ENCODE data around the gene MET. TPM values are rescaled to one million over a fixed set of nuclear protein-coding genes. Genes with fewer than 3 reads are reported as not detected.

The MET gene
- total and polyA plus RNA-seq, 10 of the 15 experiments (the other 5 are each of a cell fraction or from before 2014, with no cell fraction given) = 0.01 to 0.21 TPM; not detected in 8

GRCh38 chr7:116763647-116764046 lies 91.7 kb downstream of the MET start:
- ChIA-PET SMC1A (ENCODE audit: uncharacterized antibody, unreplicated experiment) (interaction anchor here (1.0 kb wide), 1 partner anchor 552 kb away, joined by 4 read pairs; no protein-coding TSS in a partner anchor), RAD21 (ENCODE audit: unreplicated experiment) (interaction anchor here (2.0 kb wide), 1 partner anchor 171 kb away, joined by 6 read pairs; no protein-coding TSS in a partner anchor), POLR2A (no interaction called here), CTCF (interaction anchor here (1.1 to 1.3 kb wide), 2 partner anchors 9 to 13 kb away, joined by 3 read pairs; no protein-coding TSS in a partner anchor)
- ATAC-seq (no peak), FAIRE-seq (no peak), DNase-seq (ENCODE audit: low read depth, low spot score) (no peak)
- in situ Hi-C loops (cut with MboI) (no loop called here), intact Hi-C loops (cut with micrococcal nuclease; ENCODE audit: unreplicated experiment) (no loop called here)
- BruUV-seq (replicated peaks) = no TSS peak
- Histone ChIP-seq H3K27me3 (replicated peaks in 1 of 2; ENCODE audit: control insufficient read depth in 2 of 2, insufficient read depth in 2 of 2, low read length in 1 of 2) (peaks cover 0 to 2% of the 10 kb centered on the region in 2 experiments; a peak in 1 of 4 replicates), H3K9ac (ENCODE audit: control insufficient read depth, insufficient read depth, low read length) (no peak overlapping the region), H3K4me2 (ENCODE audit: control insufficient read depth, insufficient read depth) (no peak overlapping the region), H3K79me2 (ENCODE audit: control insufficient read depth, insufficient read depth, low read length) (no peaks in the 10 kb centered on the region), H2AFZ (ENCODE audit: control insufficient read depth, low read depth, low read length) (no peak overlapping the region), H4K20me1 (ENCODE audit: control insufficient read depth, insufficient read depth) (no peaks in the 10 kb centered on the region), H3K4me3 (no peak overlapping the region), H3K9me3 (replicated peaks; ENCODE audit: control insufficient read depth, insufficient read depth, low read length) (no peaks in the 10 kb centered on the region), H3K36me3 (ENCODE audit: control insufficient read depth in 2 of 2, insufficient read depth in 2 of 2, low read length in 1 of 2) (no peaks in the 10 kb centered on the region), H3K27ac (ENCODE audit: control insufficient read depth, insufficient read depth) (no peak overlapping the region), H3K4me1 (ENCODE audit: control insufficient read depth, insufficient read depth, low read length) (no peaks in the 10 kb centered on the region)
- TF ChIP-seq YY1 (IDR thresholded peaks at IDR 0.05; ENCODE audit: low read depth, low read length) (no peak), KDM1A (IDR thresholded peaks at IDR 0.05; ENCODE audit: borderline replicate concordance) (no peak)
- TF ChIP-seq, protein P1, sequence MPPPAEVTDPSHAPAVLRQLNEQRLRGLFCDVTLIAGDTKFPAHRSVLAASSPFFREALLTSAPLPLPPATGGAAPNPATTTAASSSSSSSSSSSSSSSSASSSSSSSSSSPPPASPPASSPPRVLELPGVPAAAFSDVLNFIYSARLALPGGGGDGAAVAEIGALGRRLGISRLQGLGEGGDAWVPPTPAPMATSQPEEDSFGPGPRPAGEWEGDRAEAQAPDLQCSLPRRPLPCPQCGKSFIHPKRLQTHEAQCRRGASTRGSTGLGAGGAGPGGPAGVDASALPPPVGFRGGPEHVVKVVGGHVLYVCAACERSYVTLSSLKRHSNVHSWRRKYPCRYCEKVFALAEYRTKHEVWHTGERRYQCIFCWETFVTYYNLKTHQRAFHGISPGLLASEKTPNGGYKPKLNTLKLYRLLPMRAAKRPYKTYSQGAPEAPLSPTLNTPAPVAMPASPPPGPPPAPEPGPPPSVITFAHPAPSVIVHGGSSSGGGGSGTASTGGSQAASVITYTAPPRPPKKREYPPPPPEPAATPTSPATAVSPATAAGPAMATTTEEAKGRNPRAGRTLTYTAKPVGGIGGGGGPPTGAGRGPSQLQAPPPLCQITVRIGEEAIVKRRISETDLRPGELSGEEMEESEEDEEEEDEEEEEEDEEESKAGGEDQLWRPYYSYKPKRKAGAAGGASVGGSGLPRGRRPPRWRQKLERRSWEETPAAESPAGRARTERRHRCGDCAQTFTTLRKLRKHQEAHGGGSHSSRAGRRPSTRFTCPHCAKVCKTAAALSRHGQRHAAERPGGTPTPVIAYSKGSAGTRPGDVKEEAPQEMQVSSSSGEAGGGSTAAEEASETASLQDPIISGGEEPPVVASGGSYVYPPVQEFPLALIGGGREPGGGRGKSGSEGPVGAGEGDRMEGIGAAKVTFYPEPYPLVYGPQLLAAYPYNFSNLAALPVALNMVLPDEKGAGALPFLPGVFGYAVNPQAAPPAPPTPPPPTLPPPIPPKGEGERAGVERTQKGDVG (CRISPR knock-in tag; IDR thresholded peaks at IDR 0.05) = no peak
- 43% methylated on average over 1 of the region's 1 CpG for WGBS (ENCODE audit: insufficient coverage, insufficient replicate concordance, low lambda C conversion rate, missing lambda C conversion rate)

GRCh38 chr7:116766881-116767280 lies 94.9 kb downstream of the MET start:
- no peak for FAIRE-seq
- SMC1A ChIA-PET (ENCODE audit: uncharacterized antibody, unreplicated experiment) = no interaction called here
- intact Hi-C loops (cut with micrococcal nuclease; ENCODE audit: unreplicated experiment) = no loop called here
- Histone ChIP-seq H4K20me1 (ENCODE audit: control insufficient read depth, insufficient read depth) (no peaks in the 10 kb centered on the region), H3K27ac (ENCODE audit: control insufficient read depth, insufficient read depth) (no peak overlapping the region), H3K36me3 (ENCODE audit: control insufficient read depth in 2 of 2, insufficient read depth in 2 of 2, low read length in 1 of 2) (no peaks in the 10 kb centered on the region), H3K4me2 (ENCODE audit: control insufficient read depth, insufficient read depth) (no peak overlapping the region), H3K79me2 (ENCODE audit: control insufficient read depth, insufficient read depth, low read length) (no peaks in the 10 kb centered on the region), H3K4me1 (ENCODE audit: control insufficient read depth, insufficient read depth, low read length) (no peaks in the 10 kb centered on the region), H3K27me3 (replicated peaks in 1 of 2; ENCODE audit: control insufficient read depth in 2 of 2, insufficient read depth in 2 of 2, low read length in 1 of 2) (peaks cover 0 to 5% of the 10 kb centered on the region in 2 experiments; a peak in 1 of 4 replicates), H3K4me3 (no peak overlapping the region), H3K9me3 (replicated peaks; ENCODE audit: control insufficient read depth, insufficient read depth, low read length) (no peaks in the 10 kb centered on the region), H2AFZ (ENCODE audit: control insufficient read depth, low read depth, low read length) (no peak overlapping the region), H3K9ac (ENCODE audit: control insufficient read depth, insufficient read depth, low read length) (no peak overlapping the region)
- RAD21 ChIA-PET (ENCODE audit: unreplicated experiment) = no interaction called here
- TF ChIP-seq SREBF1 (IDR thresholded peaks at IDR 0.05; ENCODE audit: low read length) = no peak
- WGBS (ENCODE audit: insufficient coverage, insufficient replicate concordance, low lambda C conversion rate, missing lambda C conversion rate) = 27% methylated on average over 3 of the region's 3 CpGs
- POLR2A ChIA-PET = no interaction called here
- no peak for DNase-seq (ENCODE audit: low read depth, low spot score)
- ATAC-seq = no peak
- no TSS peak for BruUV-seq (replicated peaks)
- CTCF ChIA-PET = no interaction called here
- in situ Hi-C loops (cut with MboI) = no loop called here
